Measurements from ENCODE around the gene NRARP.

The NRARP gene

GRCh38 chr9:137321726-137322361, 19.8 kb upstream of the NRARP start:
- no peak for DNase-seq (ENCODE audit: low spot score)

GRCh38 chr9:137320555-137321384, 18.7 kb upstream of the NRARP start:
- no peak for DNase-seq (ENCODE audit: low spot score)

GRCh38 chr9:137319739-137320551, 17.9 kb upstream of the NRARP start:
- DNase-seq (ENCODE audit: low spot score), result no peak

GRCh38 chr9:137319011-137319738, 17.1 kb upstream of the NRARP start:
- no peak for DNase-seq (ENCODE audit: low spot score)

- no peak for DNase-seq (ENCODE audit: low spot score)
Measured at GRCh38 chr9:137318602-137319001, 16.5 kb upstream of the NRARP start.

GRCh38 chr9:137317718-137318511, 15.8 kb upstream of the NRARP start:
- DNase-seq (ENCODE audit: low spot score), result no peak

GRCh38 chr9:137317021-137317717, 15.1 kb upstream of the NRARP start:
- no peak for DNase-seq (ENCODE audit: low spot score)

GRCh38 chr9:137316012-137316981, 14.2 kb upstream of the NRARP start:
- DNase-seq (ENCODE audit: low spot score), result no peak

- DNase-seq (ENCODE audit: low spot score), result no peak
Measured at GRCh38 chr9:137315581-137316011, 13.5 kb upstream of the NRARP start.

GRCh38 chr9:137314561-137315560, 12.8 kb upstream of the NRARP start:
- DNase-seq (ENCODE audit: low spot score), result no peak

GRCh38 chr9:137313956-137314560, 12.0 kb upstream of the NRARP start:
- no peak for DNase-seq (ENCODE audit: low spot score)

GRCh38 chr9:137313326-137313936, 11.4 kb upstream of the NRARP start:
- no peak for DNase-seq (ENCODE audit: low spot score)

GRCh38 chr9:137312852-137313325, 10.8 kb upstream of the NRARP start:
- DNase-seq (ENCODE audit: low spot score), result no peak

- DNase-seq (ENCODE audit: low spot score), result no peak
Measured at GRCh38 chr9:137311986-137312851, 10.1 kb upstream of the NRARP start.

- DNase-seq (ENCODE audit: low spot score), result no peak
Measured at GRCh38 chr9:137311171-137311985, 9.3 kb upstream of the NRARP start.

All from hematopoietic multipotent progenitor cell treated with erythropoietin and hydrocortisone succinate and interleukin-3 and kit ligand, for 15 days (in vitro differentiated cells).